K562 (cell line): Measurements from ENCODE around the gene FBXO4. TPM values are rescaled to one million over a fixed set of nuclear protein-coding genes. Genes with fewer than 3 reads are reported as not detected.
A peak's percentile ranks its signal among the peaks of the same experiment; 100 is the strongest.

Source experiments
- ATF4 ChIP-seq: fragments of 450-650 bp; formaldehyde crosslinking; IDR thresholded peaks from 2 replicates; pipeline ENCODE4 v1.4.0; 2022; ENCODE audit warnings: mild to moderate bottlenecking, moderate library complexity
- BCLAF1 ChIP-seq, 2 experiments: fragments of 450-650 bp in 1 of 2; IDR thresholded peaks; 2 replicates each; pipeline ENCODE4 v1.6.1; 2011 to 2017; ENCODE audit warnings: low read depth in 2 of 2, antibody characterized with exemption in 1 of 2, borderline replicate concordance in 1 of 2, low read length in 1 of 2, mild to moderate bottlenecking in 1 of 2, mixed read lengths in 1 of 2; ENCODE audit not compliant: control insufficient read depth in 1 of 2
- FOXM1 ChIP-seq, 2 experiments: fragments of 450-650 bp in 1 of 2; sonication (generic) in 1 of 2; formaldehyde crosslinking in 1 of 2; IDR thresholded peaks; 2 replicates each; pipeline versions ENCODE4 v1.6.1 to v1.9.0; 2017 to 2022; ENCODE audit warnings: low read depth in 2 of 2, mild to moderate bottlenecking in 2 of 2, missing genetic modification reagents in 1 of 2, moderate library complexity in 1 of 2
- MAFK ChIP-seq: IDR thresholded peaks from 2 replicates; pipeline ENCODE4 v1.6.1; 2011; ENCODE audit warnings: low read length, improper control_type of control experiment
- PRDM10 ChIP-seq: fragments of 450-650 bp; IDR thresholded peaks from 2 replicates; pipeline ENCODE4 v1.6.1; 2018; ENCODE audit not compliant: partially characterized antibody
- TEAD4 ChIP-seq, 2 experiments: sonication (generic) in 1 of 2; formaldehyde crosslinking in 1 of 2; IDR thresholded peaks; 2 replicates each; pipeline versions ENCODE4 v1.6.1 to v1.8.0; 2012 to 2022; ENCODE audit warnings: borderline replicate concordance in 1 of 2, inconsistent platforms in 1 of 2, low read length in 1 of 2, mild to moderate bottlenecking in 1 of 2, missing genetic modification reagents in 1 of 2
- ZBTB43 ChIP-seq: sonication (generic); formaldehyde crosslinking; IDR thresholded peaks from 2 replicates; pipeline ENCODE4 v1.8.0; 2023; ENCODE audit warnings: mild to moderate bottlenecking, missing genetic modification reagents
- ZFP36 ChIP-seq: fragments of 150-350 bp; IDR thresholded peaks from 2 replicates; pipeline ENCODE4 v1.6.1; 2018; ENCODE audit warnings: low read length, low read depth; ENCODE audit not compliant: partially characterized antibody
- polyA plus RNA-seq, 8 experiments: library from polyadenylated mRNA; depleted of rRNA in 4 of 8; stranded (reverse) in 5 of 8; unstranded in 3 of 8; fragments of >200 nt; fragmentation: Nextera tagmentation in 2 of 8; fragmentation: Illumina TruSeq in 1 of 8; extraction: Ambion mirVana in 2 of 8; extraction: Trizol in 1 of 8; gene quantifications; 2 replicates each; pipeline versions ENCODE4 v1.2.1 to v1.2.3, GENCODE V29; 2011 to 2014; ENCODE audit warnings: inconsistent platforms in 1 of 8, missing spikeins in 1 of 8
- total RNA-seq, 7 experiments: library from RNA; depleted of rRNA in 6 of 7; stranded (reverse); fragments of >200 nt in 6 of 7; fragmentation: Illumina TruSeq in 2 of 7; extraction: Trizol in 2 of 7; gene quantifications; 2 replicates each; pipeline versions ENCODE4 v1.2.1 to v1.2.3, GENCODE V29; 2011 to 2021; ENCODE audit warnings: low replicate concordance in 1 of 7

Gene FBXO4
- total and polyA plus RNA-seq, 9 of the 15 experiments (the other 6 are each of a cell fraction or from before 2014, with no cell fraction given): 5.9 to 33.4 (median 19.6) TPM

- no peak for TF ChIP-seq ZBTB43 (CRISPR knock-in tag)
- TF ChIP-seq ZFP36: no peak
- no peak for TF ChIP-seq BCLAF1 (IDR thresholded peaks at IDR 0.05; ENCODE audit: borderline replicate concordance in 1 of 2, control insufficient read depth in 1 of 2, low read depth in 2 of 2, low read length in 1 of 2)
- 0 out of 2 replicates have a peak, but pooled peaks have one; percentile 15 for TF ChIP-seq TEAD4 (IDR thresholded peaks at IDR 0.05; ENCODE audit: low read length)
- TF ChIP-seq TEAD4 (CRISPR knock-in tag; IDR thresholded peaks at IDR 0.05; ENCODE audit: borderline replicate concordance): no peak
- TF ChIP-seq PRDM10: peak; percentile 60
- TF ChIP-seq FOXM1 (IDR thresholded peaks at IDR 0.05; ENCODE audit: low read depth): peak; percentile 84
- no peak for TF ChIP-seq FOXM1 (CRISPR knock-in tag; IDR thresholded peaks at IDR 0.05; ENCODE audit: low read depth)
- peak; percentile 12; the same call in 1 of the 2 replicates for TF ChIP-seq MAFK
- no peak for TF ChIP-seq ATF4 (CRISPR knock-in tag)
Observed at GRCh38 chr5:41891066-41891707, 33.9 kb upstream of the FBXO4 start (continued).
